ENCODE data around the gene USP24.

DNA sequence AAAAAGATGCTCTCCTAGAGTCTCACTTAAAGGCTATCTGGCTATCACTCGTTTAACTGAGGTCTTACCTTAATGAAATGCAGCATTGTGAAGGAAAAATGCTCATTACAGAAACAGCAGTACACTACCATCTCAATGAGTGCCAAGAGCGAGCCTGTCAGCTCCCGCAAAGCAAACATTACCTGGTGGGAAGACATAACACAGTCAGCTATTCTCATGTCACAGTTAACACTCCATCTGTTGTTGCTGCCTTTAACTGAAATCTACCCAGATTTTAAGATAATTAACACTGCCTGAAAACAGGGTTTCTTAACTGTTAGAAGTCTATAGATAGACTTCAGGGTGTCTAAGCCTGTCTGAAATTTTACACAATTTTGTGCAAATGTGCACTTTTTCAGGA lies 136.7 kb downstream of the USP24 start:
- TF ChIP-seq, protein P1, sequence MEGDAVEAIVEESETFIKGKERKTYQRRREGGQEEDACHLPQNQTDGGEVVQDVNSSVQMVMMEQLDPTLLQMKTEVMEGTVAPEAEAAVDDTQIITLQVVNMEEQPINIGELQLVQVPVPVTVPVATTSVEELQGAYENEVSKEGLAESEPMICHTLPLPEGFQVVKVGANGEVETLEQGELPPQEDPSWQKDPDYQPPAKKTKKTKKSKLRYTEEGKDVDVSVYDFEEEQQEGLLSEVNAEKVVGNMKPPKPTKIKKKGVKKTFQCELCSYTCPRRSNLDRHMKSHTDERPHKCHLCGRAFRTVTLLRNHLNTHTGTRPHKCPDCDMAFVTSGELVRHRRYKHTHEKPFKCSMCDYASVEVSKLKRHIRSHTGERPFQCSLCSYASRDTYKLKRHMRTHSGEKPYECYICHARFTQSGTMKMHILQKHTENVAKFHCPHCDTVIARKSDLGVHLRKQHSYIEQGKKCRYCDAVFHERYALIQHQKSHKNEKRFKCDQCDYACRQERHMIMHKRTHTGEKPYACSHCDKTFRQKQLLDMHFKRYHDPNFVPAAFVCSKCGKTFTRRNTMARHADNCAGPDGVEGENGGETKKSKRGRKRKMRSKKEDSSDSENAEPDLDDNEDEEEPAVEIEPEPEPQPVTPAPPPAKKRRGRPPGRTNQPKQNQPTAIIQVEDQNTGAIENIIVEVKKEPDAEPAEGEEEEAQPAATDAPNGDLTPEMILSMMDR (IDR thresholded peaks at IDR 0.05; ENCODE audit: insufficient read depth, low read depth, low read length): no peak
- no peak for TF ChIP-seq EZH2 (IDR thresholded peaks at IDR 0.05; ENCODE audit: insufficient read depth, low read length)

Measured in astrocyte (in vitro differentiated cells and primary cell).